Measurements from ENCODE around the gene PRDM12. TPM values are rescaled to one million over a fixed set of nuclear protein-coding genes. Genes with fewer than 3 reads are reported as not detected.

PRDM12 gene
- polyA plus RNA-seq, 1 donor (not counting 4 experiments of a cell fraction or from before 2014, with no cell fraction given) = not detected

DNA sequence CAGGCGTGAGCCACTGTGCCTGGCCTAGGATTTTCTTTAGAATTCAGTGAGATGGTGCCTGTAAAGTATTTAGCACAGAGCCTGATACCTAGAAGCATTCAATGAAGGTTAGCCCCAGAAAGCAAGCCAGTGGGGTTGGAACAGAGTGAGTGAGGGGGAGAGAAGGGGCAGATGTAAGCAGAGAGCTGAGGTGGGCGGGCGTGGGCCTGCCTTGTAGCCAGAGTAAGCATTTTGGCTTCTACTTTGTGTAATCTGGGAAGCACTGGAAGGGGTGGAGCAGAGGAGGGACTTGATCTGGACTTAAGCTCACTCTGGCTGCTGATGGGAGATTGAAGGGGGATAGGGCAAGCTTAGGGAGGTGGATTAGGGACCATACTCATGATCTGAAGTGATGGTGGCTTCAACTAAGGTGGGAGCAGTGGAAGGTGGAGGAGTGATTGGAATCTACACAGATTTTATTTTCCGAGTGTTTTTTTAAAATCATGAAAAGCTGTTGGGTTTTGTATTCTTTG is 31.8 kb downstream of the PRDM12 start:
- Histone ChIP-seq H3K36me3 (ENCODE audit: control insufficient read depth in 2 of 2, extremely low read depth in 1 of 2, insufficient read depth in 2 of 2, low read length in 2 of 2) (peaks cover 16 to 28% of the 10 kb centered on the region in 2 experiments), H3K4me1 (ENCODE audit: control insufficient read depth, extremely low read depth, insufficient read depth, low read length) (peaks cover 19% of the 10 kb centered on the region), H3K4me3 (ENCODE audit: control insufficient read depth in 2 of 3, extremely low read depth in 1 of 3, insufficient read depth in 2 of 3, low read depth in 1 of 3, low read length in 3 of 3) (no peak overlapping the region), H2AFZ (ENCODE audit: control insufficient read depth, low read length) (no peak overlapping the region), H3K9ac (ENCODE audit: control insufficient read depth, extremely low read depth, insufficient read depth, low read length) (no peak overlapping the region), H3K9me1 (ENCODE audit: control insufficient read depth, extremely low read depth, insufficient read depth, low read length) (peaks cover 3% of the 10 kb centered on the region), H3K27me3 (ENCODE audit: control insufficient read depth, extremely low read depth, insufficient read depth, low read length) (no peaks in the 10 kb centered on the region), H3K4me2 (ENCODE audit: control insufficient read depth, extremely low read depth, insufficient read depth, low read depth, low read length) (no peak overlapping the region), H3K79me2 (ENCODE audit: control insufficient read depth, insufficient read depth, low read length) (peaks cover 41% of the 10 kb centered on the region), H3K27ac (ENCODE audit: control insufficient read depth, insufficient read depth, low read length) (no peak overlapping the region), H4K20me1 (ENCODE audit: control insufficient read depth, extremely low read depth, insufficient read depth, low read length) (peaks cover 15% of the 10 kb centered on the region), H3K9me3 (ENCODE audit: control insufficient read depth, low read depth, low read length) (no peaks in the 10 kb centered on the region)
- no peak for TF ChIP-seq EZH2 (IDR thresholded peaks at IDR 0.05; ENCODE audit: low read length)
- TF ChIP-seq, protein P1, sequence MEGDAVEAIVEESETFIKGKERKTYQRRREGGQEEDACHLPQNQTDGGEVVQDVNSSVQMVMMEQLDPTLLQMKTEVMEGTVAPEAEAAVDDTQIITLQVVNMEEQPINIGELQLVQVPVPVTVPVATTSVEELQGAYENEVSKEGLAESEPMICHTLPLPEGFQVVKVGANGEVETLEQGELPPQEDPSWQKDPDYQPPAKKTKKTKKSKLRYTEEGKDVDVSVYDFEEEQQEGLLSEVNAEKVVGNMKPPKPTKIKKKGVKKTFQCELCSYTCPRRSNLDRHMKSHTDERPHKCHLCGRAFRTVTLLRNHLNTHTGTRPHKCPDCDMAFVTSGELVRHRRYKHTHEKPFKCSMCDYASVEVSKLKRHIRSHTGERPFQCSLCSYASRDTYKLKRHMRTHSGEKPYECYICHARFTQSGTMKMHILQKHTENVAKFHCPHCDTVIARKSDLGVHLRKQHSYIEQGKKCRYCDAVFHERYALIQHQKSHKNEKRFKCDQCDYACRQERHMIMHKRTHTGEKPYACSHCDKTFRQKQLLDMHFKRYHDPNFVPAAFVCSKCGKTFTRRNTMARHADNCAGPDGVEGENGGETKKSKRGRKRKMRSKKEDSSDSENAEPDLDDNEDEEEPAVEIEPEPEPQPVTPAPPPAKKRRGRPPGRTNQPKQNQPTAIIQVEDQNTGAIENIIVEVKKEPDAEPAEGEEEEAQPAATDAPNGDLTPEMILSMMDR (optimal IDR thresholded peaks at IDR 0.05 in 1 of 3, IDR thresholded peaks at IDR 0.05 in 1 of 3, conservative IDR thresholded peaks at IDR 0.05 in 1 of 3; ENCODE audit: extremely low read depth in 1 of 3, insufficient read depth in 2 of 3, low read length in 3 of 3) = no peak
- DNase-seq (ENCODE audit: low read depth, low spot score) (no peak), FAIRE-seq (no peak)
- dilution Hi-C loops (cut with MboI; ENCODE audit: extremely low pct_ligation_motif_present, low sequenced_read_pairs) = no loop called here

DNA sequence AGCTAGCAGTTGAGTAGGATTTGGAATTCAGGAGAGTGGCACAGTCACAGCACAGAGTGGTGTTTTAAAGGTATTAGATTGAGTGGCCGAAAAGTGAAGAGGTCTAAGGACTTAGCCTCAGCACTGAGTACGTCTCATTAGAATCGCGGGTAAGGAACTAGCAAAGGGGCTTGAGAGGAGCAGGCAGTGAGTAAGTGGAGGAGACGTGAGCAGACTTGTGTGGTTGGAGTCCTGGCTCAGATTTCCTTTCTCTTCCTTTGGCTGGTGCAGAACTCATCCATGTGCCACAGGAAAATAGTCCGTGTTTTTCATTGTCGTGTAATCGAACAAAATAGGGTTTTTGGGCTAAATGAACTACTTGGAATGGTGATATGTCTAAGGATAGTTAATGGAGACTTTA is 32.6 kb downstream of the PRDM12 start:
- Histone ChIP-seq H3K4me3 (ENCODE audit: control insufficient read depth in 2 of 3, extremely low read depth in 1 of 3, insufficient read depth in 2 of 3, low read depth in 1 of 3, low read length in 3 of 3) (no peak overlapping the region), H3K9me3 (ENCODE audit: control insufficient read depth, low read depth, low read length) (no peaks in the 10 kb centered on the region), H3K4me1 (ENCODE audit: control insufficient read depth, extremely low read depth, insufficient read depth, low read length) (peaks cover 19% of the 10 kb centered on the region), H3K79me2 (ENCODE audit: control insufficient read depth, insufficient read depth, low read length) (peaks cover 47% of the 10 kb centered on the region), H4K20me1 (ENCODE audit: control insufficient read depth, extremely low read depth, insufficient read depth, low read length) (peaks cover 20% of the 10 kb centered on the region), H2AFZ (ENCODE audit: control insufficient read depth, low read length) (no peak overlapping the region), H3K27ac (ENCODE audit: control insufficient read depth, insufficient read depth, low read length) (no peak overlapping the region), H3K4me2 (ENCODE audit: control insufficient read depth, extremely low read depth, insufficient read depth, low read depth, low read length) (no peak overlapping the region), H3K36me3 (ENCODE audit: control insufficient read depth in 2 of 2, extremely low read depth in 1 of 2, insufficient read depth in 2 of 2, low read length in 2 of 2) (peaks cover 18 to 36% of the 10 kb centered on the region in 2 experiments), H3K9me1 (ENCODE audit: control insufficient read depth, extremely low read depth, insufficient read depth, low read length) (peaks cover 3% of the 10 kb centered on the region), H3K9ac (ENCODE audit: control insufficient read depth, extremely low read depth, insufficient read depth, low read length) (no peak overlapping the region), H3K27me3 (ENCODE audit: control insufficient read depth, extremely low read depth, insufficient read depth, low read length) (no peaks in the 10 kb centered on the region)
- DNase-seq (ENCODE audit: low read depth, low spot score) (no peak), FAIRE-seq (no peak)
- TF ChIP-seq, protein P1 (optimal IDR thresholded peaks at IDR 0.05 in 1 of 3, IDR thresholded peaks at IDR 0.05 in 1 of 3, conservative IDR thresholded peaks at IDR 0.05 in 1 of 3; ENCODE audit: extremely low read depth in 1 of 3, insufficient read depth in 2 of 3, low read length in 3 of 3) = no peak
- no peak for TF ChIP-seq EZH2 (IDR thresholded peaks at IDR 0.05; ENCODE audit: low read length)
- dilution Hi-C loops (cut with MboI; ENCODE audit: extremely low pct_ligation_motif_present, low sequenced_read_pairs) = no loop called here
